IMR-90 (cell line): ENCODE data around the gene PRDM10. TPM values are rescaled to one million over a fixed set of nuclear protein-coding genes. Genes with fewer than 3 reads are reported as not detected.
"Not testable (repeated sequence)": the region's sequence is repeated elsewhere in the genome, so short reads cannot be mapped to it uniquely, and the experiment has no call there.

ENCODE experiments used
- ATAC-seq: fragments of 200-7000 bp; cut with Tn5 transposase; 2 replicates; pipeline ENCODE4 v1.9.1; 2020; ENCODE audit warnings: low read depth, mild to moderate bottlenecking, moderate library complexity
- BruUV-seq: library from RNA; stranded (reverse); fragments of 400-500 nt; replicated peaks from 2 replicates; lab custom pipeline; 2021; lab: Mats Ljungman, UMichigan
- CTCF ChIA-PET: fragments of 300-600 bp; formaldehyde crosslinking; extraction: SDS; loops from one replicate; lab custom pipeline; 2021; ENCODE audit warnings: antibody characterized with exemption; lab: Yijun Ruan, JAX
- POLR2A ChIA-PET: fragments of 300-600 bp; sonication (Branson Sonifier 250); formaldehyde crosslinking; loops from one replicate; lab custom pipeline; 2022; ENCODE audit warnings: antibody characterized with exemption; ENCODE audit not compliant: unreplicated experiment; lab: Charles Lee
- DNase-seq: peaks from one replicate; pipeline ENCODE4 v3.0.0; 2013
- H2AFZ ChIP-seq: replicated peaks from 2 replicates; pipeline ENCODE3; 2013; ENCODE audit warnings: low read length, mild to moderate bottlenecking; ENCODE audit not compliant: poor library complexity
- H2AK5ac ChIP-seq: 2 replicates; pipeline ENCODE4 v1.6.1; 2013; ENCODE audit warnings: low read depth, low read length, inconsistent platforms
- H2AK9ac ChIP-seq: replicated peaks from 2 replicates; pipeline ENCODE3; 2013; ENCODE audit warnings: mild to moderate bottlenecking, low read depth, low read length, moderate library complexity; ENCODE audit not compliant: poor library complexity
- H2BK120ac ChIP-seq: 2 replicates; pipeline ENCODE4 v1.6.1; 2013; ENCODE audit warnings: low read depth, low read length, inconsistent platforms
- H2BK15ac ChIP-seq: 3 replicates; pipeline ENCODE4 v1.6.1; 2013; ENCODE audit warnings: low read depth, low read length, inconsistent platforms
- H2BK20ac ChIP-seq: 2 replicates; pipeline ENCODE4 v1.6.1; 2013; ENCODE audit warnings: low read depth, mild to moderate bottlenecking, inconsistent platforms, low read length, moderate library complexity
- H2BK5ac ChIP-seq: 2 replicates; pipeline ENCODE4 v1.6.1; 2013; ENCODE audit warnings: mild to moderate bottlenecking, low read depth, low read length, inconsistent platforms; ENCODE audit not compliant: poor library complexity, severe bottlenecking
- H3K14ac ChIP-seq: replicated peaks from 2 replicates; pipeline ENCODE4 v1.6.1; 2013; ENCODE audit warnings: low read depth, low read length, inconsistent platforms
- H3K18ac ChIP-seq: 2 replicates; pipeline ENCODE4 v1.6.1; 2013; ENCODE audit warnings: low read depth, low read length, control low read depth
- H3K23ac ChIP-seq: 2 replicates; pipeline ENCODE4 v1.6.1; 2013; ENCODE audit warnings: low read depth, low read length, inconsistent platforms
- H3K27ac ChIP-seq: 2 replicates; pipeline ENCODE4 v1.5.1; 2013; ENCODE audit warnings: mild to moderate bottlenecking, control low read depth, low read length; ENCODE audit not compliant: insufficient read depth
- H3K27me3 ChIP-seq: 2 replicates; pipeline ENCODE4 v1.6.1; 2013; ENCODE audit warnings: low read length; ENCODE audit not compliant: control insufficient read depth, insufficient read depth
- H3K36me3 ChIP-seq: 2 replicates; pipeline ENCODE4 v1.6.1; 2013; ENCODE audit warnings: low read length, mixed read lengths; ENCODE audit not compliant: control insufficient read depth, insufficient read depth
- H3K4ac ChIP-seq: 2 replicates; pipeline ENCODE4 v1.6.1; 2013; ENCODE audit warnings: low read depth, low read length, inconsistent platforms
- H3K4me1 ChIP-seq: 2 replicates; pipeline ENCODE4 v1.6.1; 2013; ENCODE audit warnings: low read length, mixed read lengths; ENCODE audit not compliant: control insufficient read depth, insufficient read depth
- H3K4me2 ChIP-seq: 2 replicates; pipeline ENCODE4 v1.6.1; 2013; ENCODE audit warnings: low read depth, mild to moderate bottlenecking, control low read depth, low read length, moderate library complexity
- H3K4me3 ChIP-seq: 2 replicates; pipeline ENCODE4 v1.5.1; 2013; ENCODE audit warnings: low read depth, mild to moderate bottlenecking, control low read depth, low read length, moderate library complexity; ENCODE audit not compliant: insufficient read depth
- H3K56ac ChIP-seq: 2 replicates; pipeline ENCODE4 v1.6.1; 2013; ENCODE audit warnings: low read length, inconsistent platforms; ENCODE audit not compliant: insufficient read depth; ENCODE audit errors: extremely low read depth
- H3K79me1 ChIP-seq, 2 experiments: 2 replicates each; pipeline ENCODE4 v1.6.1; 2013; ENCODE audit warnings: low read length in 2 of 2, inconsistent platforms in 1 of 2, low read depth in 1 of 2
- H3K9ac ChIP-seq: 2 replicates; pipeline ENCODE4 v1.6.1; 2013; ENCODE audit warnings: low read depth, low read length, control low read depth
- H3K9me1 ChIP-seq: 2 replicates; pipeline ENCODE4 v1.6.1; 2013; ENCODE audit warnings: low read length, inconsistent platforms; ENCODE audit not compliant: insufficient read depth
- H3K9me3 ChIP-seq: 2 replicates; pipeline ENCODE4 v1.6.1; 2013; ENCODE audit warnings: low read length; ENCODE audit not compliant: control insufficient read depth, insufficient read depth
- H4K20me1 ChIP-seq: 2 replicates; pipeline ENCODE4 v1.6.1; 2013; ENCODE audit warnings: low read length, inconsistent platforms; ENCODE audit not compliant: insufficient read depth
- H4K5ac ChIP-seq: 2 replicates; pipeline ENCODE4 v1.6.1; 2013; ENCODE audit warnings: mild to moderate bottlenecking, low read depth, low read length, control low read depth
- H4K8ac ChIP-seq, 2 experiments: 2 replicates each; pipeline ENCODE4 v1.6.1; 2013; ENCODE audit warnings: low read depth in 2 of 2, low read length in 2 of 2, control low read depth in 1 of 2, inconsistent platforms in 1 of 2
- H4K91ac ChIP-seq: 2 replicates; pipeline ENCODE4 v1.6.1; 2013; ENCODE audit warnings: low read depth, low read length, inconsistent platforms; ENCODE audit not compliant: insufficient read depth
- WGBS, 2 experiments: methylation state at CpG; one replicate each; pipeline versions ENCODE4 v1.1.5 to v1.1.7; 2013; ENCODE audit warnings: missing lambda C conversion rate in 2 of 2; ENCODE audit not compliant: insufficient read length in 1 of 2; ENCODE audit errors: extremely low coverage in 2 of 2; 5-methylcytosine and 5-hydroxymethylcytosine counted together
- dilution Hi-C: fragments of 300-500 bp; cut with HindIII; formaldehyde crosslinking; loops from one replicate; pipeline ENCODE4 v1.14.3; 2018; ENCODE audit warnings: low sequenced_read_pairs; ENCODE audit not compliant: unreplicated experiment
- in situ Hi-C: fragments of 300-500 bp; cut with MboI; formaldehyde crosslinking; loops from 3 replicates; pipeline ENCODE4 v1.14.3; 2019; ENCODE audit warnings: low sequenced_read_pairs, inconsistent platforms, mixed read lengths
- intact Hi-C: fragments of 100-400 bp; cut with micrococcal nuclease; formaldehyde crosslinking; loops from 2 replicates; pipeline ENCODE4 v1.10.0; 2022
- polyA plus RNA-seq, 3 experiments: library from polyadenylated mRNA; depleted of rRNA; stranded (reverse); fragments of >200 nt; gene quantifications; 2 replicates each; pipeline ENCODE4 v1.2.3, GENCODE V29; 2012; ENCODE audit warnings: low replicate concordance in 1 of 3
- total RNA-seq: library from RNA; depleted of rRNA; stranded (reverse); fragments of >200 nt; gene quantifications from 2 replicates; pipeline ENCODE4 v1.2.3, GENCODE V29; 2012

PRDM10 gene
- total and polyA plus RNA-seq, 2 of the 4 experiments (the other 2 are of a cell fraction) = 3.1 to 6.5 TPM

GRCh38 chr11:130015846-130016245, 13.2 kb upstream of the PRDM10 start:
- H4K8ac ChIP-seq, H2AK5ac ChIP-seq, H3K4me1 ChIP-seq, H3K9me1 ChIP-seq, H3K27ac ChIP-seq, H2BK5ac ChIP-seq, H3K4me2 ChIP-seq, H2AK9ac ChIP-seq, H3K9me3 ChIP-seq, dilution Hi-C loops, DNase-seq, H4K20me1 ChIP-seq, H4K91ac ChIP-seq, intact Hi-C loops, POLR2A ChIA-PET, H2BK20ac ChIP-seq, BruUV-seq, H3K79me1 ChIP-seq, H3K4me3 ChIP-seq, ATAC-seq, H3K36me3 ChIP-seq, H3K4ac ChIP-seq, H3K9ac ChIP-seq, H3K23ac ChIP-seq, H2AFZ ChIP-seq, H4K5ac ChIP-seq, H2BK15ac ChIP-seq, H2BK120ac ChIP-seq, H3K14ac ChIP-seq, H3K18ac ChIP-seq, H3K56ac ChIP-seq, H3K27me3 ChIP-seq, in situ Hi-C loops, CTCF ChIA-PET: not testable (repeated sequence)
- no CpG with 5 or more reads among the region's 3 CpGs for WGBS, 2 experiments
